Measurements from ENCODE around the gene CACNG7.
"Not testable (repeated sequence)": the region's sequence is repeated elsewhere in the genome, so short reads cannot be mapped to it uniquely, and the experiment has no call there.

The CACNG7 gene

DNA sequence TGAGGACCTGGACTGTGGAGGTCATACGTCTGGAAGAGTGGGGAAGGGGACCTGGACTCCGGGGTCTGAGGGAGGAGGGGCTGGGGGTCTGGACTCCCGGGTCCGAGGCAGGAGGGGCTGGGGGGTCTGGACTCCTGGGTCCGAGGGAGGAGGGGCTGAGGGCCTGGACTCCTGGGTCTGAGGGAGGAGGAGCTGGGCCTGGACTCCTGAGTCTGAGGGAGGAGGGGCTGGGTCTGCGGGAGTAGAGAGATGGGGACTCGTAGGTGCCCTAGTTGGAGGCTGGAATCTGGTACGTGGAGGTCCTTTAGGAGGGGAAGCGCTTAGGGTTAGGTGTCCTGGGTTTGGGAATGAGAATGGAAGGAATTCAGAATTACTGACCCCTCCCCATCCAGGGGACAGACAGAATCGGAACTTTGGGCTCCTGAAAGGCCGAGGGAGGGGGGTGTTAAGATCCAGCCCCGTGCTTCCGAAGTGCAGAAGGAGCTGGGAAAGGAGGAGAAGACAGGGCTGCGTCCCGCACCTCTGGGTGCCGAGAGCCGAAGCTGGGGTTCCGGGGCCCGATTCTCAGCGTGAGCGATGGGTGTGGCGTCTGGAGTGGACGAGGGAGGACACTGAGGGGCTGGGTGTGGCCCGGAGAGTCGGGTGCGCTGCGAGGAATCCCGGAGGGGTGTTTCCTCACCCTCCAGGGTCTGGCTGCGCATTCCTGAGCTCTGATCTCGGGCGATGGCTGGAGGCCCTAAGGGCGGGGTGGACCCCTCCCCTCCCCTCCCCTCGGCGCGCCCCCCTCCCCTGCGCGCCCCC, 40.8 kb upstream of the CACNG7 start:
- POLR2A ChIA-PET (ENCODE audit: low non-redundant PET), result no interaction called here
- TF ChIP-seq CTCF (conservative IDR thresholded peaks at IDR 0.05; ENCODE audit: low read depth), result no peak
- CTCF ChIA-PET, result interaction anchor here (0.7 kb wide), 1 partner anchor 60 kb away, joined by 4 read pairs; no protein-coding TSS in a partner anchor
- peak; percentile 80 for DNase-seq (ENCODE audit: low spot score)
- H3K27ac ChIP-seq, result peak overlapping the region; percentile 98

- no peak for TF ChIP-seq CTCF (conservative IDR thresholded peaks at IDR 0.05; ENCODE audit: low read depth)
- ChIA-PET POLR2A (ENCODE audit: low non-redundant PET) (no interaction called here), CTCF (interaction anchor here (0.6 kb wide), 1 partner anchor 140 kb away, joined by 4 read pairs; no protein-coding TSS in a partner anchor)
- DNase-seq (ENCODE audit: low spot score), result peak; percentile 86
- peak overlapping the region; percentile 98 for H3K27ac ChIP-seq
Observed at GRCh38 chr19:53868892-53869804, 39.9 kb upstream of the CACNG7 start.

GRCh38 chr19:53869805-53870484, 39.1 kb upstream of the CACNG7 start:
- DNase-seq (ENCODE audit: low spot score); CTCF ChIA-PET; POLR2A ChIA-PET (ENCODE audit: low non-redundant PET): not testable (repeated sequence)
- peak overlapping the region; percentile 98 for H3K27ac ChIP-seq

GRCh38 chr19:53870485-53870844, 38.6 kb upstream of the CACNG7 start:
- peak overlapping the region; percentile 72 for H3K27ac ChIP-seq
- no peak for TF ChIP-seq CTCF (conservative IDR thresholded peaks at IDR 0.05; ENCODE audit: low read depth)
- CTCF ChIA-PET, result interaction anchor here (0.6 kb wide), 1 partner anchor 476 kb away, joined by 7 read pairs; no protein-coding TSS in a partner anchor
- DNase-seq (ENCODE audit: low spot score), result no peak
- POLR2A ChIA-PET (ENCODE audit: low non-redundant PET), result no interaction called here

DNA sequence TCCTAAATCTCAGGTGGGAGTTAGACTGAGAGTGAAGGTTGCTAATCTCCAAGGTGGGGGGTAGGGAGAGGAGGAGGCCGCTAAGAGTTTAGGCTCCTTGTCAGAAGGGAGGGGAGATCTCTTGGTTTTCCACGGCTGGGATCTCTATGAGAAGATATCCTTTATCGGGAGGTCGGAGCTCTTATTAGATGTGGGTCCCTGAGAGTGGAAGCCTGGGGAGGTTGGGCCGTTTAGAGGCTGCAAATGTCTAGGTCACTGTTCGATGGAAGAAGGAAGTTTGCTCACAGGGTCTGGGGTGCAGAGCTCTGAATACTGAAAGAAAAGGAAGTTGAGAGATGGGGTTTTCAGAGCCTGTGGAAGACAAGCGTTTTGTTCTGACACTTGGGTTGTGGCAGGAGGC, 37.6 kb upstream of the CACNG7 start:
- no peak for TF ChIP-seq CTCF (conservative IDR thresholded peaks at IDR 0.05; ENCODE audit: low read depth)
- DNase-seq (ENCODE audit: low spot score), result no peak
- ChIA-PET CTCF (interaction anchor here (0.6 kb wide), 1 partner anchor 80 kb away, joined by 4 read pairs; no protein-coding TSS in a partner anchor), POLR2A (ENCODE audit: low non-redundant PET) (no interaction called here)
- peak overlapping the region; percentile 72 for H3K27ac ChIP-seq

- ChIA-PET POLR2A (ENCODE audit: low non-redundant PET) (no interaction called here), CTCF (interaction anchor here (0.5 to 1.0 kb wide), 2 partner anchors 30 to 1913 kb away, joined by 4 read pairs; no protein-coding TSS in a partner anchor)
- H3K27ac ChIP-seq, result peak overlapping the region; percentile 72
- DNase-seq (ENCODE audit: low spot score), result no peak
- no peak for TF ChIP-seq CTCF (conservative IDR thresholded peaks at IDR 0.05; ENCODE audit: low read depth)
Observed at GRCh38 chr19:53872762-53873161, 36.3 kb upstream of the CACNG7 start.
